HG02884 (cell line): ENCODE measurements around the gene GABRB1.

Experiments
- ATAC-seq: cut with Tn5 transposase; IDR thresholded peaks from one replicate; pipeline ENCODE4 v1.9.1; 2021; ENCODE audit warnings: mild to moderate bottlenecking, moderate library complexity; ENCODE audit not compliant: unreplicated experiment

Gene GABRB1

DNA sequence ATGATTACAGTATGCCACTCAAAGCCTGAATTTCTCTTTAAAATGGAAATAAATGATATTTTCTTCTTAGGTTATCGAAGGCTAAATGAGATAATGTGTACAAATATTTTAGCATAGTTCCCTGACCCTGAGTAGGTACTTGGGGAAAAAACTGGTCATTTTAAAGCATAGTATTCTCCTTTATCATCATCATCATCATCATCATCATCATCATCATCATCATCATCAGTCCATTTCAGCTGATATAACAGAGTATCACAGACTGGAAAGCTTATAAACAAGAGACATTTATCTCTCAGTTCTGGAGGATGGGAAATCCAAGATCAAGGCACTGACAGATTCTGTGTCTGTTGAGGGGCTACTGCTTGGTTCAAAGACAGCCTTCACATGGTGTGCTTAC is 13.9 kb downstream of the GABRB1 start:
- ATAC-seq = no peak

DNA sequence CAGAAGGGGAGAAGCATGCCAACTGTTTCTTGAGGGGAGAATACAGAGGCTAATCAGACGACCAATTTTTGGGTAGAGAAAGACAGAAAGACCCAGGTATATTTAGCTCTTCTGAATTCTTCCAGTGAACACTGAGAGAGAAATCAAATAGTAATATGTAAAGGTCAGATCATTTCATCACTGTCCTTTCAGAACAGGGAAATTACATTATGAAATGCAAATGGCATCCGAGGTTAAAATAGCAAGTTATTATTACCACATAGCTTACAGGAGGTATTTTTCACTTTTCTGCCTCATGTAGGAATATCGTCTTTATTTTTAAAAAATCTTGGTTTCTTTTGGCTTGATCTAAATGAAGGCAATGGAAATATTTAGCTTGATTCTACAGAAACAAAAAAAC is 18.0 kb downstream of the GABRB1 start:
- ATAC-seq = no peak

DNA sequence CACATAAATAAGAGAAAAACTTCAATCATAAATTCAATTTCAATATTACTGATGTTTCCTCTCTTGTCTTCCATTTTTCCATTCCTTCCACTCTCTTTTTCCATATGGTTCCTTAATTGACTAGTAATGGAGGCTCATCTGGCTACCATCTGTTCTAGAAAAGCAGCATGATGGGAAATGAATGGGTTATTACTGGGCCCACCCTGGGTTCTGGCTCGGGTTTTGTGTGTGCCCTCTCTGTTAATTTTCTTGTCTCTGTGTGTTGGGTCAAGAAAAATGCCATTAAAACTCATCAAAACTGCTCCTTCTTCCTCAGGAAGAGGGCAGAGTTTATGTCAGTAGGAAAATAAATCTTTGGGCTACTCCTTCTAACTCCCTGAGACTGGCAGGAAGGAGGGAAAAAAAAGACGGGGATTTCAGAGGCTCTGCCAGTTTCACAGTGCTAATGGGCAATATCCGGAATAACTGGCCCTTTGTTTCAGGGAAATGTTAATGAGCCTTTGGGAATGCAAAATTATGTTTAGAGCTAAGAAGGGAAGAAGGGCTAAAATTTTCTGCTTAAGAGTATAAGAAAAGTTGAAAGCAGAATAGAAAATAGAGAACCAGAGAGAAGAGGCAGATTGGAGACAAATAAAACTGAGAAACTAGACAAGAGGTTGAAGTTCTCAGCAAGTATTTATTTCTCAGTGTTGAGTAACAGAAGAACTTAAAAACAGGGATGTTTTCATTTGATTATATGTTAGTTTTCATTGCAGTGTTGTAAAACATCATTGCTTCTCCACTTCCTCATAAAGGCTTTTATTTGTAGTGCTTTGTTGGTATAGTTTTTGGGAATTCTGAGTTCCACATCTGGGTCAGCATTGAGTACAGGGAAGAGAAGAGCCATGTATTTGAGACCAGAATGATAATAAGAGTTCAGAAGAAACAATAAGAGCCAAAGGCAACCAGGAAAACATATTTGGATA is 19.7 kb downstream of the GABRB1 start:
- no peak for ATAC-seq

GRCh38 chr4:47053485-47053884 is 22.1 kb downstream of the GABRB1 start:
- no peak for ATAC-seq

DNA sequence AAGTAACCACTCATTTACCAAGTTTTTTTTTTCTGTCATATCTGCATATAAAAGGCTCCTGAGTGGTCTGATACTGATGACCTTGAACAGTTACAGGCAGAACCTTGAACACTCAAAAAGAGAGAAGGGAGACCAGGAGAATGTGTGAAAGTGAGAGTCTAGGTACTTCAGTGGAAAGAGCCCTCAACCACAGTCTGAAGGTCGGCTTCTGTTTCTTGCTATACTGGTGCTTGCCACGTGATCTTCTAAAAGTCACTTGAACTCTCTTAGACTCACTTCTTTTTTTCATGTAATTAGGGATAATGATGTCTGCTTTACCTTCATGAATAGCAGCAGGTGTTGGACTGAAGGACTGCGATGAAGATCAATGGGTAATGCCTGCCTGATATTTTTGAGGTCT is 22.8 kb downstream of the GABRB1 start:
- ATAC-seq = no peak

DNA sequence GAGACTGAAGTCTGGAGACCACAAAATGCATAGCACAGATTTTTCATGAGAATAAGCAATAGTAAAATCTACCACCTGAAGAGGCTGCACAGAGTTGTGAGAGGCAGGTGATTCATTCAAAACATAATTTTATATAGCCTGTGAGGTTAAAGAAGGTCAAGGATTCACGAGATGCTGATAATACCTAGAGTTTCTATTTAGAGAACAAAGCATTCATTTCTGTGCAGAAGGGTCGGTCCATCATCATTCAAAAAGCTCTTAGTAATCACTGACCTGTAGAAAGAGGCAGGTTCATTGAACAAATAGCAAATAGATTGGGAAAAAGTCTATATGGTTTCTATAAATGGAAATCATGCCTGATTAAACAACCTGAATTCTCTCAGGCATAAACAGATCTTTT is 26.6 kb downstream of the GABRB1 start:
- ATAC-seq = no peak

DNA sequence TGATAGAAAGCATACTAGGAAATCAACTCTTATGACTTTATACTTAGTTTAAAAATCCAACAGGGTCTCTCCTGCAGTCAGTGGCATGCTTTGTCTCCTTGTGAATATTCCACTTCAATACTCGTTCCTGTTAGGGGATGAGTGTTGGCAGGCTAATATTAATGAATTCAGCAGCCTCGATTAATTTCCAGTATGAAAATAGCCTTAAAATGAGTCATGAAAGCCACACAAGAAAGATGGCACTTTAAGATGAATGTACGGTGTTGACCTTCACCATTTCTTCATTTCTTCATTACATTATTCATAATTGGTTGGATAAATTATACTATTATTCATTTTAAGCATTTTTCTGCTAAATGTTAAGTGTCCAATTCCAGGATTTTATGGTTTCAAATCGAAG is 29.2 kb downstream of the GABRB1 start:
- ATAC-seq = no peak

DNA sequence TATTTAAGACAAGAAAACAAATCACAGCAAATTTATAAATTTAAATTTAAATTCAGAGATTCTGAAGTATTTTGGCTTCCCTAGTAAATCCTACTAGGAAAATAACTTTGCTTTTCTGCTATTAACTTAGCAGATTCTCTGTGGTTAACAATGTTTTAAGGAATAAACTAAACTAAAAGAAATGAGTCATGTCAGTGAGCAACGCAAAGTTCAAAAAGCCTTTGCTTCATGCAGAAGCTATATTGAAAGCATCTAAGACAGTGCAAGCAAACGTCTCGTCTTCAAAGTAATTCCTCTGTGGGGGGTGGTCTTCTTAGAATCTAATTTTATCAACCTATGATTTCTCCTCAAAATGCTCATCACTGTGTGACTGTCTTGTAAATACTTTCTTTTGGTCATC is 30.1 kb downstream of the GABRB1 start:
- no peak for ATAC-seq

DNA sequence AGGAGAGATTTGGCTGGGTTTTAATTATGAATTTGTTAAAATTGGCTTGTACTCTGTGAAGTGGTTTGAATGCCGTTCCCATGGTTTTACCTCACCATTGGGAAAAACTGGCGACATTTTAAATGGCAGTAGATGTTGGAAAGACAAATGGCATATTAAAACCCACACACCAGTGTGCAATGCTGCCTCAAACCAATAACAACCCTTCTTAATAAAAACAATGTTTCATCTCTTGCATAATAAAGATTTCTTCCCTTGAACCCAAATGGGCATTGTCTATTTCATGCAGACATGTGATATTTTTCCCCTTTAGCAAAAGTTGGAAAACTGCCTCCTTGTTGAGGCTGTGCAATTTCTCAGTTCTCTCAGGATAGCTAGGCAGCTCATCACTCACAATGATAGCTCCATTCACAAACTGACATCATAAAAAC is 33.7 kb downstream of the GABRB1 start:
- ATAC-seq = no peak

DNA sequence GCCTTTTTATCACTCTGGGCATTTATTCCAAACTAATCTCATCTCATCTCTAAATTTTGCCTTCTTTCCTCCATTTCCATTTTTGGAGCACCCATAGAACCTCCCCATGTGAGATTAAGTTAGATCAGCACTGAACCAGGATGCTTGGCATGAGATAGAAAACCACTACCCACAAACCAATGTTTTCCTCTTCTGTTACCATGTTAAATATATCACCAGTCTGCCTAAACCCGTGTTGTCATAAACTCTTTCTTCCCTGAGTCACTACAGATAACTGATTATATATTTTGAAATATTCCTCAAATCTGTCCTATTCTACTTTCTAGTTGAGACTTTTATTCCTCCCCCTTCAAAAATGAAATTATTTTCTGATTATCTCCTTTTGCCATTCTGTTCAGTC is 37.6 kb downstream of the GABRB1 start:
- ATAC-seq = no peak

DNA sequence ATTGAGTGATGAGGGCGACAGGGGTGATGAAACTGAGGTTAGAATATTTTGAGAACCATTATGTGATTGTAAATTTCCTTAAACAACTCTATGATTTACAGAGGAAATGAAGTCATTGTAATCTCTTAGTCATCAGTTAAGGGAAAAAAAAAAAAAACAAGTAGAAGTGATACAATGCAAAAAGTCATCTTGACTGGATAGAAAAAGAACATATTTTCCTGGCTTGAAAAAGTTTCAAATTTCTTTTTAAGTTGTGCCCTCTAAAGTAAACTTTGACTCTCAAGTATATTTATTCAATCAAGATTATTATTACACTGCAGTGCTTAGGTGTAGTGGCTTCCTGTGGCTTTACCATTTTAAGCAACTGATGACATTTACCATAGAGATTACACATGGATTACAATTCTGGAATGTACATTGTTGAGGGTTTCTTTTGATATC is 40.6 kb downstream of the GABRB1 start:
- no peak for ATAC-seq

DNA sequence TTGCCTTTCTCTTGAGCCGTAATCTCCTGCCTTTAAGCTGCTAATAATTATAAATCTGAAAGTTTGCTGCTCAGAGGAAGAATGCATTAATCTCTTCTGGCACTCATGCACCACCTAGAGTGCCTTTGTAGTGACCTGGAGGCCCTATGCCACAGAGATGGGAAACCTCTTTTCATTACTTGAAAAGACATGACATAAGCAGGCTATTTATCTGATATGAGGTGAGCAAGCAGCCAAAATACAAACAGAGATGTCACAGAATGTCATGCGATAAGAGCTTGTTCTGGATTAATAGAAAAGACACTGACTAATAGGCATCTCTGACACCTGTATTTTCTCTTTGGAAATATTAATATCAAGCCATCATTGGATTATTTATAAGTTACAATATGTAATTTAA is 42.3 kb downstream of the GABRB1 start:
- no peak for ATAC-seq

DNA sequence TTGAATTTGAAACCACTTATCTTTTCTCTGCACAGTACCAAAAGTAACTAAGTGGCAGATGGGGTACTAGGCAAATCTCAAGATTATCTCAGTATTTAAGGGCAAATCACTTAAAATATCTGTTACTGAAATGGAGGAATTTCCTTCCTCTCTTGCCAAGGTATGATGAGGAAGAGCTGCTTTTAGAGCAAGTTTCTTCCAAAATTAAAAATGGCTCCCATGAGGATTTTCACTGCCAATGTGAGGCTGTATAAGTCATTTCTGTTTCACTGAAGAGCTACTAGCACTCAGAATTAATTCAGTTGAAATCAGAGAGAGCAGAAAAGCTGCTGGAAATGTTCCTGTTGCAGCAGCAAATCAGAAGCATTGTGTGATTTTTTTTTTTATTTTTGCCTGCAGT is 43.4 kb downstream of the GABRB1 start:
- ATAC-seq = no peak

DNA sequence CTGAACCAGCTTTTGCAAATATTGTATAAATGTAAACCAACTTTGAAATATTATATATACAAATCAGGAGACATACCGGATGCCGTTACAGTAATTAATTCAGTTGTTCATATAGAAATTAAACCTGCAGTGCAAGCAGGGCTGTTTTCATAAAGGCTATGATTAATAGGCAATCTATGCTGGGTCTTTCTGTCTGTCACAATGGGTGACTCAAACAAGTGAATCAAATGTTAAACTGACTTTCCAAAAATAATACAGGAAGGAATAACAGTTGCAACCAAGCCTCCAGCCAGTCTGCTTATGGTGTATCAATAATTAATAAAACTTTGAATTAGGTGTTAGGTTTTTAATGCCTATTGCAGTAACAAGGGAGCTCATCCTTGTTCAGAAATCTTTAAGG is 43.9 kb downstream of the GABRB1 start:
- no peak for ATAC-seq

DNA sequence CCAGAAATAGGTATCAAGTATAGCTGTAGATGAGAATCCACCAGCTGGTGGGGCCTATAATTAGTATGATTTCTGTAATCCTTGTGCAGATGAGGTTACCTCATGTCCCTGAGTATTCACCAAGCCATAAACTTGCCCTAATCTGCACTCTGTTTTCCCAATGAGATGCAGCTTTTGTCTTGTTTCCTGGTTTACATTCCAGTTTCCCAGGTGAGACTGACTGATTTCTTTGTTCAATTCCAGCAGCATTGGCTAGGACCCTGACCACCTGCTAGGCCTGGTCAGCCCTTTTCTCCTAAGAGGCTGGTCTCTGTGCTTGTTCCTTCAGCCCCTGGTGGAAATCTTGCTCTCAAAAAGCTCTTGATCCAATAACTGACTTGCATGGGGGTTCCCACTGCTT is 44.6 kb downstream of the GABRB1 start:
- no peak for ATAC-seq

GRCh38 chr4:47084111-47084510 is 52.7 kb downstream of the GABRB1 start:
- no peak for ATAC-seq

GRCh38 chr4:47084795-47085194 is 53.4 kb downstream of the GABRB1 start:
- no peak for ATAC-seq

GRCh38 chr4:47088298-47088697 is 56.9 kb downstream of the GABRB1 start:
- no peak for ATAC-seq

DNA sequence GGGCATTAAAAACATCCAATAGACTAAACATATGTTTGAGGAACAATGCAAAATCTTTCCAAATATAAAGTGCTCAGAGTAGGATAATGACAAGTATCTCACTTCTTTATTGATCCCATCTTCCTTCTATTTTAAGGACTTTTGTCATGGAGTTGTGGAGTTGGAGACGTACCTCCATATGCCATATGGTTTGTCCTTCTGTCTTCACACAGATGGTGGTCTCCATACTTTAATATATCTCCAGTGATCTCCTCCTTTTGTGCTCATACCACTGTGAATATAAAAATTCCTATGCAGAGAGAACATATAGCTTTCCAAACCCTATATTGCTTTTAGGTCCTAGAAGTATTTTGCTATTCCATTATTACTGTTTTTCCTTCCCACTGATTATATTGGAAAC is 64.5 kb downstream of the GABRB1 start:
- no peak for ATAC-seq

- ATAC-seq = no peak
These were observed 70.1 kb downstream of the GABRB1 start for GRCh38 chr4:47101453-47101852.

DNA sequence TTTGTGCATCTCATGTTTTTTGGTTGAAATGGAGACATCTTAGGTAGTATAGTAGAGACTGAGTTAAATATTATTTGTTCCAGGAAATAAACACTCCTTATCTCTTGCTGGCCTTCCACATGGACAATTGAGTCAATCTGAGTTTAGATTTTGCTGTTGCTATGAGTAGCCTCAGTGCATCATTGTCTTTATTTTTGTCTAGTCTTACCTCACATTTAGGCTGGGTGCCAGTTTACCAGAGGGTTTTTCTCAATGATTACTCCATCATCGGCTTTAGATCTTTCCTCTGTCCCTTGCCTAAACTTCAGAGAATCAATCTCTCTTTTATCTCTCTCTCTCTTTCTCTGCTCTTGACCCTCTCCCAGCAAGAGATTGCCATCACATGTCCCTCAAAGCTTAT is 73.6 kb downstream of the GABRB1 start:
- no peak for ATAC-seq

DNA sequence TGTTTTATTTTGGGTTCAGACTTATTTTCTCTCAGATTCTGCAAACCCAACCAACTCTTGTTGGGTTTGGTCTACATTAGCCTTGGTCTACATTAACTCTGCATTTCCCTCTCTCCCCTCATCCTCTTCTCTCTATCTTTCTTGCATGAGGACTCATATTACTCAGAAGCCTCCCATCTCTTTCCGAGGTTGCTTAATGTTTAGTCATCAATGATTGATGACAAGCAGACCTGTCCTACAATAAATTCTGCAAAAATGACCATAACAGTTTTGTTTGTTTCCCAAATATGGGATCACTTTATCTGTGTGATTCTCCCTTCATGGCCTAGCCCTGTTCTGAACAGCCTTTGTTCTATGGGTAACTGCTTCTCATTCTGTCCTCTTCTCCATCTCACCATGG is 75.2 kb downstream of the GABRB1 start:
- ATAC-seq = no peak

- no peak for ATAC-seq
These were observed 78.0 kb downstream of the GABRB1 start for GRCh38 chr4:47109379-47109778.
